HG03571 (cell line): ENCODE data around the gene SH3GLB2.

Experiments
- ATAC-seq: cut with Tn5 transposase; IDR thresholded peaks from one replicate; pipeline ENCODE4 v1.9.1; 2021; ENCODE audit not compliant: unreplicated experiment

The SH3GLB2 gene

DNA sequence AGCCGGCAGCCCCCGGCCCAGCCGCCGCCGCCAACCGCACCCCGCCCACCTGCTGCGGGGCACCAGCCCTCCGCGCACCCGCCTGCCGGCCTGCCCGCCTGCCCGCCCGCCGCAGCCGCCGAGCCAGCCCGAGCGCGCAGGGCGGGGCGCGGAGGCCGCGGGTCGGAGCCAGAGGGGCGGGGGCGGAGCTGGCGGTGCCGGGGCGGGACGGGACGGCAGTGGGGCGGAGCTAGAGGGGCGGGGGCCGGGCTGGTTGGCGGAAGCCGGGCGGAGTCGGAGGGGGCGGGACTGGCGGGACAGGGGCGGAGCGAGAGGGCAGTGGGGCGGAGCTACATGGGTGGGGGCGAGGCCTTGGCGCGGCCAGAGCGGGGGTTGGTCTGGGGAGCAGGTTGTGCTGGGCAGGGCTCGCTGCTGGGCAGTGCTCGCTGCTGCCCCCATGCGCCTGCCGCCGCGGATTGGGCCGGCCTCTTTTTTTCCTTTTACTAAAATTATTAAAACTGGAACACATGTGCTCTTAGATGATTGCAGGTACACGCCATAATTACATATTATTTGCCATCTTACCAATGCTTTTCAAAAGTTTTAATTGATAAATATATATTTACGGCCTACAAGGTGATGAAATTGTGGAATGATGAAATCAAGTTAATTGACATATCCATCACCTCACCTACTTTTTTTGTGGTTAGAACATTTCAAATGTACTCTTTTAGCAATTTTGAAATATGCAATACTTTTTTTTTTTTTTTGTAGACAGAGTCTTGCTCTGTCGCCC, at the start of gene SH3GLB2:
Gene SH3GLB2 (minus strand): TSS at position 140 of the 775 bp plus-strand sequence. CDS start 177 bp downstream, outside the sequence.
- ATAC-seq, result peak; percentile 57

DNA sequence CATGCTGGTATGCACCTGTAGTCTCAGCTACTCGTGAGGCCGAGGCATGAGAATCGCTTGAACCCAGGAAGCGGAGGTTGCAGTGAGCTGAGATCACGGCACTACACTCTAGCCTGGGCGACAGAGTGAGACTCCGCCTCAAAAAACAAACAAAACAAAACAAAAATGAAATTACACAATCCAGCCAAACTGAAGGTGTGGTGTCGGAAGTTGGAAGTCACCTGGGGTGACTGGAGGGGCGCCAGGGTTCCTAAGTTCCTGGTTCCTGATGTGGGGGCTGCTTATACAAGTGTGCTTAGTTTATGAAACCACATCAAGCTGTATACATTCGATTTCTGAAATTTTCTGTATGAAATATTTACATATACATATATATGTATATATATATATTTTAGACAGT, 49.1 kb upstream of the SH3GLB2 start:
- ATAC-seq, result no peak

GRCh38 chr9:129076640-129077037, 48.5 kb upstream of the SH3GLB2 start:
- no peak for ATAC-seq

GRCh38 chr9:129075996-129076639, 48.0 kb upstream of the SH3GLB2 start:
- no peak for ATAC-seq

- no peak for ATAC-seq
Measured at GRCh38 chr9:129074106-129074505, 46.0 kb upstream of the SH3GLB2 start.

- no peak for ATAC-seq
Measured at GRCh38 chr9:129073404-129073803, 45.3 kb upstream of the SH3GLB2 start.

- ATAC-seq, result no peak
Measured at GRCh38 chr9:129072171-129072570, 44.0 kb upstream of the SH3GLB2 start.

GRCh38 chr9:129071526-129072126, 43.5 kb upstream of the SH3GLB2 start:
- ATAC-seq, result no peak

GRCh38 chr9:129070696-129071525, 42.8 kb upstream of the SH3GLB2 start:
- no peak for ATAC-seq

GRCh38 chr9:129069862-129070641, 41.9 kb upstream of the SH3GLB2 start:
- ATAC-seq, result no peak

GRCh38 chr9:129068990-129069861, 41.1 kb upstream of the SH3GLB2 start:
- peak; percentile 70 for ATAC-seq

DNA sequence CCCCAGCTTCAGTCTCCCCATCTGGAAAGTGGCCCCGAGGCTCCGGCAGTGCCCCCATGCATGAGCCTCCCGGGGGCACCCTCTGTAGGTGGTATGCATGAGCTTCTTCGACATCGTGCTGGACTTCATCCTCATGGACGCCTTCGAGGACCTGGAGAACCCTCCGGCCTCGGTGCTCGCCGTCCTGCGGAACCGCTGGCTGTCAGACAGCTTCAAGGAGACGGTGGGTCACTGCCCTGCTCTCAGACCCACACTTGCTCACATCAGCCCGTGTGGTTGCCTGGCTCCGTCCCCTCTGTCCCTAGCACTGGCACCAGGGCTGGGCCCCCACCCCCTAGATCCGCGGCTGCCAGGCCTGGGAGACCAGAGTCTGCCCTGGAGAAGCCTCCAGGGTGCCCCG, 40.0 kb upstream of the SH3GLB2 start:
- ATAC-seq, result no peak

DNA sequence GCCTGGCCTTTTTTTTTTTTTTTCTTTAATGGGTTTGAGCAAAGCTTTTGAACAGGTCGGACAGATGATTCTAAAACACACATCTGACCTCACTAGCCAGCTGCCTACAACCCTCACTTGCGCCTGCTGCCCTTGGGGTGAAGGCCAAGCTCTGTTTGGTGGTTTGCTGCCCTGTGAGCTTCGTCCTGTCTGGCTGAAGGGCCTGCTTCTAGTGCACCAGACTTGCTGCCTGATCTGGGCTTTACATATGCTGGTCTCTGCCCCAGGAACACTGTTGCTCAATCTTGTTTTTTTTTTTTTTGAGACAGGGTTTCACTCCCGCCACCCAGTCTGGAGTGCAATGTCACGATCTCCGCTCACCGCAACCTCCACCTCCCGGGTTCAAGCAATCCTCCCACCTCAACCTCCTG, 36.4 kb upstream of the SH3GLB2 start:
- ATAC-seq, result no peak

- ATAC-seq, result no peak
Measured at GRCh38 chr9:129063061-129063460, 34.9 kb upstream of the SH3GLB2 start.

DNA sequence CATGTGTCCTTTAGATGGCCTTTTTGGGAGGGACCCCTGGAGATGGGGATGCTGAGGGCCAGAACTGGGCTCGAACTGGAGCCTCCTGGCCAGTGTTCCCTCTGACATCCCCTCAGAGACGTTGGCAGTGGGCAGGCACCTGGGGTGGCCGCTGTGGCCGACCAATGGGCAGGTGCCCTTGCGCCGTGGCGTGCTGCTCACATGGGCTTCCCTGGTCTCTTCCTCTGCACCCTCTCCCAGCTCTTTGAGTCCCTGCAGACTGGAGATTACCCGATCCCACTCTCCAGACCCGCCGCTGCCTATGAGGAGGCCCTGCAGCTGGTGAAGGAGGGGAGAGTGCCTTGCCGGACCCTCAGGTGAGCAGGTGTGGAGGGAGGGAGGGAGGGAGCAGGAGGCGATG, 32.9 kb upstream of the SH3GLB2 start:
- ATAC-seq, result no peak

DNA sequence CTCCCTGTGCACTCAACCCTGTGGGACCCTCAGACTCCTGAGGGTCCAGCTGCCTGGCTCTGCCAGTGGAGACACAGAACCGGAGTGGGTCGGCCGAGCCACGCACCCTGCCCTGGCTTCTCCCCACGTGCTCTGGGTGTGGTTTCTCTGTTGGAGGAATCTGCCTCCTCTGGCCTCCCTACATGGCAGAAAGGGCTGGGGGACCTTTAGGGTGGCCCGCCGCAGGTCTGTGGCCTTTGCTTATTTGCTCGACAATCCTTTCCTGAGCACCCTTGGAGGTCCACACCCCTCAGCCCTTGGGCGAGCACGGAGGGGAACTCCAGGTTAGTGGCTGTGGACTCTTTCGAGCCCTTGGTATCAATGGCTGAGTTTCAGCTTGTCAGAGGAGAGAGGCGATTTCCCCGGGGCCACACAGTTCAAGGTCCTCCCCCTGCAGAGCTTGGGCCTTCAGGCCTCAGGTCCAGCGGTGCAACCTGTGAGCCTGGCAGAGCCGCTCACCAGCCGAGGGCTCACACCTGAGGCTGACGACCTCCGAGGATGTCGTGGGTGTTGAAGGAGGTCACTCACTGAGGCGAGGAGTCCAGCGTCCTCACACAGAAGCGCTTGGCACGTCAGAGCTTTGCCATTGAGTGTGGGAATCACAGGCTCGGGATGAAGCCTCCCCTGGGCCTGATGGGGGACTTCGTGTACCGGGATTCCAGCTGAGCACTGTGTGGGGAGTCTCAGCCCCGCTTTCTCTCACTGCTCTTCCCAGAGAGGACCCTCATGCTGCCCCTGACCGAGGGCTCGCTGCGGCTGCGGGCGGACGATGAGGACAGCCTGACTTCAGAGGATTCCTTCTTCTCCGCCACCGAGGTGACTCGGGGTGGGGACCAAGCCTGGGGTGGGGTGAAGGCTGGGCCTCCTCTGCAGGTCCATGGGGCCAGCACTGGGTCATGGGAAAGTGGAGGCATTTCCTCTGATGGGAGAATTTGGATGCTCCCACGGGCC, 32.0 kb upstream of the SH3GLB2 start:
- ATAC-seq, result no peak

GRCh38 chr9:129058965-129059795, 31.0 kb upstream of the SH3GLB2 start:
- no peak for ATAC-seq
